ENCODE measurements around the gene ZNF366.

The ZNF366 gene

DNA sequence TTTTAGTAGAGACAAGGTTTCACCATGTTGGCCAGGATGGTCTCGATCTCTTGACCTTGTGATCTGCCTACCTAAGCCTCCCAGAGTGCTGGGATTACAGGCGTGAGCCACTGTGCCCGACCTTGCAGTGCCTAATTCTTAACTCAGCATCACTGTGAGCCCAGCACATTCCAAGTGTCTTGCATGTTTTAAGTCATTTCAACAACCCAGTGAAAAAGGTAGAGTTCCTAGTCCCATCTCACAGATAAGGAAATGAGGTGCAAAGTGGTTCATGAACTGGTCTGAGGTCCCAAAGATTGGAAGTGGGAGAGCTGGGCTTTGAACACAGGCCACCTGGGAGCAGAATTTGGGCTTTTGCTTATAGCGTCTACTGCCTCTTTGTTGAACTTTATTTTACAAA is 68.0 kb downstream of the ZNF366 start:
- Histone ChIP-seq H3K27ac (no peak overlapping the region), H3K4me2 (no peak overlapping the region), H3K4me1 (ENCODE audit: low read depth, poor library complexity, severe bottlenecking) (no peaks in the 10 kb centered on the region), H4K20me1 (ENCODE audit: insufficient read depth) (no peaks in the 10 kb centered on the region), H3K4me3 (IDR thresholded peaks at IDR 0.05; ENCODE audit: insufficient read depth, low read depth, low read length) (no peak overlapping the region), H3K27me3 (ENCODE audit: insufficient read depth, low read depth) (no peaks in the 10 kb centered on the region), H3K79me2 (ENCODE audit: insufficient read depth, low read depth) (no peaks in the 10 kb centered on the region), H3K36me3 (ENCODE audit: insufficient read depth) (no peaks in the 10 kb centered on the region), H3K9ac (no peak overlapping the region), H2AFZ (ENCODE audit: low read depth) (no peak overlapping the region)
- TF ChIP-seq, protein P1, sequence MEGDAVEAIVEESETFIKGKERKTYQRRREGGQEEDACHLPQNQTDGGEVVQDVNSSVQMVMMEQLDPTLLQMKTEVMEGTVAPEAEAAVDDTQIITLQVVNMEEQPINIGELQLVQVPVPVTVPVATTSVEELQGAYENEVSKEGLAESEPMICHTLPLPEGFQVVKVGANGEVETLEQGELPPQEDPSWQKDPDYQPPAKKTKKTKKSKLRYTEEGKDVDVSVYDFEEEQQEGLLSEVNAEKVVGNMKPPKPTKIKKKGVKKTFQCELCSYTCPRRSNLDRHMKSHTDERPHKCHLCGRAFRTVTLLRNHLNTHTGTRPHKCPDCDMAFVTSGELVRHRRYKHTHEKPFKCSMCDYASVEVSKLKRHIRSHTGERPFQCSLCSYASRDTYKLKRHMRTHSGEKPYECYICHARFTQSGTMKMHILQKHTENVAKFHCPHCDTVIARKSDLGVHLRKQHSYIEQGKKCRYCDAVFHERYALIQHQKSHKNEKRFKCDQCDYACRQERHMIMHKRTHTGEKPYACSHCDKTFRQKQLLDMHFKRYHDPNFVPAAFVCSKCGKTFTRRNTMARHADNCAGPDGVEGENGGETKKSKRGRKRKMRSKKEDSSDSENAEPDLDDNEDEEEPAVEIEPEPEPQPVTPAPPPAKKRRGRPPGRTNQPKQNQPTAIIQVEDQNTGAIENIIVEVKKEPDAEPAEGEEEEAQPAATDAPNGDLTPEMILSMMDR (conservative IDR thresholded peaks at IDR 0.05; ENCODE audit: low read depth, low read length): no peak

DNA sequence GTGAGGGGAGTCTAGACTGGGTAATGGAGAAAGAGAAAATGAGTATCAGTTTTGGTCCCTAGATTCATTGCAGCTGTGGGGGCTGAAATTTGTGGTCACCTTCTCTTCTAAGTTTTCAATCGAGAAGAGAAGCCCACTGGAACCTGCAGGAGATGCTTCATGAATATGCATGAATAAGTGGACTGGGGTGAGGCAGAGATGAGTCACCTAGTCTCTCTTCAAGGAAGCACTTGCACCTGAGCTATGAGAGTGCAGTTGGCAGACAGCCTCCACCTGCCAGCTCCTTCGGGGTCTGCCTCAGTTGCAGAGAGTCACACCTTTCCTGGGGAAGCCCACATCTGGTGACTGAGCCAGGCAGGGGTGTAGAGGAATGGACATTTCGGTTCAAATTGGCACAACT is 69.1 kb downstream of the ZNF366 start:
- no peaks in the 10 kb centered on the region for H3K4me1 ChIP-seq (ENCODE audit: low read depth, poor library complexity, severe bottlenecking)
- no peaks in the 10 kb centered on the region for H3K36me3 ChIP-seq (ENCODE audit: insufficient read depth)
- H3K79me2 ChIP-seq (ENCODE audit: insufficient read depth, low read depth): no peaks in the 10 kb centered on the region
- no peak overlapping the region for H3K4me2 ChIP-seq
- H3K4me3 ChIP-seq (IDR thresholded peaks at IDR 0.05; ENCODE audit: insufficient read depth, low read depth, low read length): no peak overlapping the region
- TF ChIP-seq, protein P1 (conservative IDR thresholded peaks at IDR 0.05; ENCODE audit: low read depth, low read length): no peak
- H3K27ac ChIP-seq: no peak overlapping the region
- no peaks in the 10 kb centered on the region for H4K20me1 ChIP-seq (ENCODE audit: insufficient read depth)
- no peak overlapping the region for H2AFZ ChIP-seq (ENCODE audit: low read depth)
- H3K27me3 ChIP-seq (ENCODE audit: insufficient read depth, low read depth): no peaks in the 10 kb centered on the region
- no peak overlapping the region for H3K9ac ChIP-seq

DNA sequence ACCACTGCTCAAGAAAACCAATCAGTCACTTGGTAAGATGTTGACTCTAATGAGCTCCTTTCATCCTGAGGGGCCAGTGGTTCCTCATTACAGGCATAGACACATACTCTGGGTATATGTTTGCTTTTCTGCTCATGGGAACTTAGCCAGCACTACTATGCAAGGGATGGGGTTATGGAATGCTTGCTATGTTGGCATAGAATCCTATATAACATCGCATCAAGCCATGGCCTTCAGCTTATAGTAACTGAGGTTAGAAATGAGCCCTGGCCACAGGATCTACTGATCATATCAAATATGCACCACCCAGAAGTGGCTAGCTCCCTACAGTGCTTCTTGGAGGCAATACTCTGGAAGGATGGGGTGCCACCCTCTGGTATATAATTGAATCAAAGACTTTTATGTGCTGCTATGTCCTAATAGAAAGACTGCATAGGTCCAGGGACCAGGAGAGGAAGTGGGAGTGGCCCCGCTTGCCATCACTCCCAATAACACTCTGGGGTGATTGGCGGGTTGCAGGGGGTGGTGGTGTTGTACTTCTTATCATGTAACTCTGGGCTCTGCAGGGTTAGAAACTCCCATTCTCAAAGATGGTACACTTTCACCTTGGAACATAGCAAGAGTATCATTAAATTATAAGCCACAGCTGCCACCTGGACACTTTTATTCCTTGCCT is 70.3 kb downstream of the ZNF366 start:
- H3K27me3 ChIP-seq (ENCODE audit: insufficient read depth, low read depth): no peaks in the 10 kb centered on the region
- TF ChIP-seq, protein P1 (conservative IDR thresholded peaks at IDR 0.05; ENCODE audit: low read depth, low read length): no peak
- H3K4me3 ChIP-seq (IDR thresholded peaks at IDR 0.05; ENCODE audit: insufficient read depth, low read depth, low read length): no peak overlapping the region
- no peak overlapping the region for H2AFZ ChIP-seq (ENCODE audit: low read depth)
- H4K20me1 ChIP-seq (ENCODE audit: insufficient read depth): no peaks in the 10 kb centered on the region
- H3K27ac ChIP-seq: no peak overlapping the region
- H3K4me2 ChIP-seq: no peak overlapping the region
- no peak overlapping the region for H3K9ac ChIP-seq
- no peaks in the 10 kb centered on the region for H3K79me2 ChIP-seq (ENCODE audit: insufficient read depth, low read depth)
- no peaks in the 10 kb centered on the region for H3K36me3 ChIP-seq (ENCODE audit: insufficient read depth)
- no peaks in the 10 kb centered on the region for H3K4me1 ChIP-seq (ENCODE audit: low read depth, poor library complexity, severe bottlenecking)

DNA sequence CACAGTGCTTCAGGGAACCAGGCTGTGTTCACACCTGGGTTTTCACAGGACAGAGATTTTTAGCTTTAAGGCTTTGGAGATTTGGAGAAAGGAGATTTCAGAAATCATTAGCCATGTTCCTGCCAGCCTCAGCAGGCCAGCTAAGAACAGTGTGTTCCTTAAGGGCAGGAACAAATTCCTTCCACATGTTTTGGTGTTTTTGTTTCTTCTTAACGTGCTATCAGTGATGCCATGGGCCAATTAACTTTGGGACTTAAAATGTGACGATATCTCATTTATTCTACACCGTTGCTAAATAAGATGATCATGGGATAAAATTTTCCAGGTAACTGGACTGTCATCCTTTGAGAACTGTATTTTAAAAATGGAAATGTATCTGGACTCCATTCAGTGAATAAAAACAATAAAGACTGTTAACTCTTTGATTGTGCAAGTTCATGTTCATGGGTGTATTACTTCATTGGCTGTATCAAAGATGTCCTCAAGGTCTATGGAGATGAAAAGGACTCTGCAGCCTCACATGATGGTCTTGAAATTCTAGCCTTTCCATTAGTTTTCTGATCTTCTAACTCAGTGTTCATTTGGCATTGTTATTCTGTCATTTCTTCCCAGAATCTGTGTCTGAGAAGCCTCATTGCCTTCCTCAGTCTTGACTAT is 72.3 kb downstream of the ZNF366 start:
- H3K4me1 ChIP-seq (ENCODE audit: low read depth, poor library complexity, severe bottlenecking): no peaks in the 10 kb centered on the region
- H4K20me1 ChIP-seq (ENCODE audit: insufficient read depth): no peaks in the 10 kb centered on the region
- H2AFZ ChIP-seq (ENCODE audit: low read depth): no peak overlapping the region
- H3K4me3 ChIP-seq (IDR thresholded peaks at IDR 0.05; ENCODE audit: insufficient read depth, low read depth, low read length): no peak overlapping the region
- no peak overlapping the region for H3K27ac ChIP-seq
- no peak overlapping the region for H3K4me2 ChIP-seq
- H3K27me3 ChIP-seq (ENCODE audit: insufficient read depth, low read depth): no peaks in the 10 kb centered on the region
- no peaks in the 10 kb centered on the region for H3K36me3 ChIP-seq (ENCODE audit: insufficient read depth)
- TF ChIP-seq, protein P1 (conservative IDR thresholded peaks at IDR 0.05; ENCODE audit: low read depth, low read length): no peak
- H3K79me2 ChIP-seq (ENCODE audit: insufficient read depth, low read depth): no peaks in the 10 kb centered on the region
- H3K9ac ChIP-seq: no peak overlapping the region
